Activated naive CD4-positive, alpha-beta T cell (primary cell): ENCODE results near the gene RABGAP1L.
"Not testable (repeated sequence)": the region's sequence is repeated elsewhere in the genome, so short reads cannot be mapped to it uniquely, and the experiment has no call there.

Experiments
- DNase-seq, 4 experiments: peaks; one replicate each; lab custom pipeline; 2025; lab: John Stamatoyannopoulos, UW

Gene RABGAP1L

DNA sequence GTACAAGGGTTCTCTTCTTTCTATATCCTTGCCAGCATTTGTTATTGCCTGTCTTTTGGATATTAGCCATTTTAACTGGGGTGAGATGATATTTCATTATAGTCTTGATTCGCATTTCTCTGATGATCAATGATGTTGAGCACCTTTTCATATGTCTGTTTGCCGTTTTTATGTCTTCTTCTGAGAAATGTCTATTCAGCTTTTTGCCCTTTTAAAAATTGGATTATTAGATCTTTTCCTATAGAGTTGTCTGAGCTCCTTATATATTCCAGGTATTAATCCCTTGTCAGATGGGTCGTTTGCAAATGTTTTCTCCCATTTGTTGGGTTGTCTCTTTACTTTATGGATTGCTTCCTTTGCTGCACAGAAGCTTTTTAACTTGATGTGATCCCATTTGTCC lies 883.3 kb downstream of the RABGAP1L start:
- no peak for DNase-seq

DNA sequence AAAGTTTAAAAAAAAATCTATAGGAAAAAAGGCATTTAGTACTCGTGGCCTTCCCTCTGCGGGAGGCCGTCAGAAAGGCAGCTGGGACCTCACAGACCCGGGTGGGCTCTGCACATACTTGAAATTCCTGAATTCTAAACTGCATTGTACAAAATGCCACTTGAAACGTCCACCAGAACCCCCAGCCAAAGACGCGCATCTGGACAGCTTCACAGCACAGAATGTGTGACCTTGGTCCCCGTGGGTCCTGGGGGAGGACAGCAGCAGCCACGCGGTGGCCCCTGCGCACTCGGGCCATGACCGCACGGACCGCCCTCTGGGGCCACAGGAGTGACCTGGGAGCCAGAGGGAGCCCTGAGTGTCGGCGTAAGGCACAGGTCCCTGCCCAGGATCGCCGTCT lies 884.5 kb downstream of the RABGAP1L start:
- no peak for DNase-seq

GRCh38 chr1:175044591-175044990 lies 885.3 kb downstream of the RABGAP1L start:
- not testable (repeated sequence) for DNase-seq
